HG02588 (cell line): ENCODE data around the gene MAD2L1.
"Not testable (repeated sequence)": the region's sequence is repeated elsewhere in the genome, so short reads cannot be mapped to it uniquely, and the experiment has no call there.

Experiments used
- ATAC-seq: cut with Tn5 transposase; IDR thresholded peaks from one replicate; pipeline ENCODE4 v1.9.1; 2021; ENCODE audit warnings: mild to moderate bottlenecking, moderate library complexity; ENCODE audit not compliant: unreplicated experiment

The MAD2L1 gene

DNA sequence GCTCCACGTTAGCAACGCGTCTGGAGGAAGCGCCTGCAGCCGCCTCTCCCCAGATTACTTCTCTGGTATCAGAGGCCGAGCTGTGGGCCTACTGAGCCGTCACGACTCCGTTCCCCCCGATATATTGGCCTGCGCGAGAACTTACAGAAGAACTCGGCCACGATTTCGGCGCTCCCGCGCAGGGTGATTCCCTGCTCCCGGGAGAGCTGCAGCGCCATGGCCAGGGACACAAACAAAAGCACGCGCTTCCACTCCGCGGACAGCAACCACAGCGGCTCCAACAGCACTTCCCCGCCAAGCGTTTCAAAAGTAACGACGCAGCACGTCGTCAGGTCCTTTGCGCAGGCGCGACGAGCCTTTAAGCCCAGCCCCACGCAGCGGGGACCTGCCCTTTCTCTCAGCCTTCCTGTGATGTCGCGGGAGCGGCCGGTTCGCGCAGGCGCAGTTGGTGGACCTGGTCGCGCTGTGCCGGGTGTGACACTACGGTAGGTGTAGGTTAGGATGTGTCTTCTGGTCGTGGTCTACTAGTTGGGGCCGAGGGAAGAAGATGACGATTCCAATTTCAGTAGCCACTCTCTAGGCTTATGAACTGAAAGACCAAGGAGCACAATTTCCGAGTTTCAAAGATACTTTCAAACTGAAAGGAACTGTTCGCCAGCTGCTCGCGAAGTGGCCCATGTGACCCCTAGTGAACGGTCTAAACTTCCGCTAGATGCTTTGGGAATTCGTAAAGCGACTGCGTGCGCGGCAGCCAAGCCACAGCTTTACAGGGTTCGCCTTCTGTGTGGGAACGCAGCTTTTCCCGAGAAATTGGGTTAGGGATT lies at the start of gene MAD2L1:
Gene MAD2L1, minus strand, starts transcription at position 332 of the 824 bp plus-strand sequence. Its CDS starts 114 bp downstream, at position 218.
- peak; percentile 92 for ATAC-seq

DNA sequence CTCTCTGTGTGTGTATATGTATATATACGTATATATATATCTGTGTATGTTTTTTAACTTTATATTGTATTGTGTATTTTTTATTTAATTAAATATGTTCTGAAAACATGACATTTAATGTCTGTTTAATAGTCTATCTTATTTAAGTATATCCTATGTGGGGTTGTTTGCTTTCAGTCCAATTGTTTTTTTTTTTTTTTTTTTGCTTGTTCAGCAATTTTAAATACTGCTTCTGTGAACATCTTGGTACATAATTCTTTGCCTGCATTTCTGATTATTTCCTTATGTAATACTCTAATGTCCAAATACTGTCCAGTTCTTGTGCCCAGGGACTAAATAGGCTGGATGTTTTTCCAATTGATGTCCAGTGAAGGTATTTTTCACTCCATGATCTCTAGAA lies 45.1 kb upstream of the MAD2L1 start:
- ATAC-seq, result no peak

DNA sequence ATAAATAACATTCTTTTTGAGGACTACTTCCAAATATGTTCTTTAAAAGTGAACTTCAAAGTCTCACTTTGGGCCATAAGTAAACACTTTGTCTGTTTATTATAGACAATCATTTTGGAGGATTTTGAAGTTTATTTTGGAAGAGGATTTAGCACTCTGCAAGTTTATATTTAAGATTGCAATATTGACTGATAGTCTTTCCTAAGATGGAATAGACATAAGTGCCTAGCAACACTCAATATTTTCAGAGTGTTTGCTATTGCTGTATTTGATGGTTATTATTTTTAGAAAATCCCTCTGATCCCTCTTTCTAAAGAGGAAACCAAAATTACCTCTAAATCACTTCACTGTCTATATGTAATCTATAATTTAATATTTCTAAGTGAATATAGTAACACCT lies 42.8 kb upstream of the MAD2L1 start:
- no peak for ATAC-seq

DNA sequence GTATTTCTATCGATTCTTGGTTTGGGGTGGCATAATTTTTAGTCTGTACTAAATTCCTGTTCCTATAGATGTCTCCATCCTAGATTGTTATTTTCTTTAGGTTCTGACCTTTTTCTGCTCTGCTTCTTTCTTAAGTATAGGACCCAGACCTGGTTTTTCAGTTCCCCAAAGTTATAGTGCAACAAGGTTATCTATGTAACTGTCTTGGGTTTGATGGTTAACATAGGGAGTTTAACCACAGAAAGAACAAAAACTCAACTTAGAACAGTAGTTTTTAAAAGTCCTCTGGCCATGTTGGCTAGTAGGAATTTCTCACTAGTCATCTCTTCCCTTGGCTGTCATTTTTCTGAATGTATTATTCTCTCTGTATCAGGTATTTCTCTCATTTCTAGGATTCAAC lies 38.8 kb upstream of the MAD2L1 start:
- ATAC-seq, result peak; percentile 94

DNA sequence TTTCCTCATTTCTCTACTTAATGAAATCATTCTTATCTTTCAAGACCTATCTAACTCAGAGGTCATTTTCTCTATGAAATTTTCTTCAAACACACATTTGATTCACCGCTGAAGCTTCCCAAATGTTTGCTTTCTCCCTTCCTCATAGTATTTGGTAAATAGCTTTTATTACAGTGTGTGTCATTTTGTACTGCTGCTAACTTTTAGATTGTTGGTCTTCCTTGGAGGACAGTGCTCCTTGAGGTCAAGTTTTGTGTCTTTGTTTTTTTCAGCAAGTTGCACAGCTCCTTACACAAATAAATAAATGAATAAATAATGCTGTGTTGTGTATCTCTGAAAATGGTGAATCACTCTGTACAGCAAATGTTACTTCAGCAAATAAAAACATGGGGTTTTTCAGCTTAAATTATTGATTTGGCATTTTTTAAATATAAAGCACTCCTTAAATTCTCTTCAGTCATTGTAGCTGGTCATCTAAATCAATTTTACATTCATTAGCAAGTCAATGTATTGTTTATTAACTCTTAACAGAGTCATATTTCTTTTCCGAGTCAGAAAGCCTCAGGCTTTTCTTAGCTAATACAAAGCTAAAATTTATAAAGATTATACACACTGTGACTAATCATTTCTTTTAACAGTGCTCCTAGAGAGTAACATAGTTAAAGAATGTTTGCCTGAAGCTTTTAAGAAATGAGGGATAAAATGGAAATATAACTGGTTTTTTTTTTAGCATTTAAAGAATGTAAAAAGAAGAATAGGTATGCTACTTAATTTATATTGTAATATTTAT lies 30.1 kb upstream of the MAD2L1 start:
- no peak for ATAC-seq

DNA sequence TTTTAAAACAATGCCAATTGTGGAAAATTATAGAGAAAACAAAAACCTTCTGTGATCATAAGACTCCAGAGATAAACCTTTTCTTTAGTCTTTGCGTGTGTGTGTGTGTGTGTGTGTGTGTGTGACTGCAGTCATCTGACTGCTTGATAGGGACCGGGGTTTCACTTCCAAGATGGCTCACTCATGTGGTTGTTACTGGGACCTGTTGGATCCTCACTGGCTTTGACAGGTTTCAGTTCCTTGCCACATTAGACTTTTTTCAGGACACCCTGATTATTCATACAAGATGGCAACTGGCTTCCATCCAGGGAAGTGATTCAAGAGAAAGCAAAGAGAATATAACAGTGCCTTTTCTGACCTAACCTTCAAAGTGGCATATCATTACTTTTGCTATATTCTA lies 21.9 kb upstream of the MAD2L1 start:
- ATAC-seq, result no peak

DNA sequence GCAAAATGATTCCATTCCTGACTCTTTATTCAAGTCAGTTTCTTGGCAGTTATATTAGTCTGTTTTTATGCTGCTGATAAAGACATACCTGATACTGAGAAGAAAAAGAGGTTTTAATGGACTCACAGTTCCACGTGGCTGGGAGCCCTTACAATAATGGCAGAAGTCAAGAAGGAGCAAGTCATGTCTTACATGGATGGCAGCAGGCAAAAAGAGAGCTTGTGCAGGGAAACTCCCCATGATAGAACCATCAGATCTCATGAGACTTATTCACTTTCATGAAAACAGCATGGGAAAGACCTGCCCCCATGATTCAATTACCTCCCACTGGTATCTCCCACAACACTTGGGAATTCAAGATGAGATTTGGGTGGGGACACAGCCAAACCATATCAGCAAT lies 21.4 kb upstream of the MAD2L1 start:
- ATAC-seq, result not testable (repeated sequence)

DNA sequence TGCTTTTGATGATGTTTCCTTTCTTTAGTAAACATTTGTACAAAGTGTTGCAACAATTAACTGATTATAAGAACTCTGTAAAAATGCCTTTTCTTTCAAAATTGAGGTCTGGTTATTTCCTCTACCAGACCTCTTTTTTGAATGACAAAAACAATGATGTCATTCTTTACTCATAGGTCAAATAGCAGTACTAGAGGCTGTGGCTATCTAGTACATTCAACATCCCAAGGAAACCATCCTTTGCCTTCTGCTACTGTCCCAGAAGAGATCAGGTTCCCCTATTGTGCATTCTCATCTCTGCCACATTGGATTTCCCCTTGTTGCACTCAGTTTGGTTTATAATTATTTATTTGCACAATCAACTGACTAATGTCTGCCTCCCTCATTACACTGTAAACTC lies 19.1 kb upstream of the MAD2L1 start:
- ATAC-seq, result no peak

DNA sequence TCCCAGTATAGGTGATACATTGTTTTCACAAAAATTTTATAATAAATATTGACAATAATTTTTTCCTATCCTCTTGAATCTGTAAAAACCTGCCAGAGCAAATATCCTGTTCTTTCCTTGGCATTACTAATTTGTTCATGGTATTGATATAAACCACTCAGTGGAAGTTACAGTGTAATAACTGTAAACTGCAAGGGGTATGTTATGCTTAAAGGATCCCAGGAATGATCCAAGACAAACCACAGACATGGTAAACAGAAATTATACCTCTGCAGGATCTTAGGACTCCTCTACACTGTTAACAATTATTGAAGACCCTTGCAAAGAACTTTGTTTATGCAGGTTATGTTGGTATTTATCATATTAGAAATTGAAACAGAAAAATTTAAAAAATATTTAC lies 17.7 kb upstream of the MAD2L1 start:
- no peak for ATAC-seq

DNA sequence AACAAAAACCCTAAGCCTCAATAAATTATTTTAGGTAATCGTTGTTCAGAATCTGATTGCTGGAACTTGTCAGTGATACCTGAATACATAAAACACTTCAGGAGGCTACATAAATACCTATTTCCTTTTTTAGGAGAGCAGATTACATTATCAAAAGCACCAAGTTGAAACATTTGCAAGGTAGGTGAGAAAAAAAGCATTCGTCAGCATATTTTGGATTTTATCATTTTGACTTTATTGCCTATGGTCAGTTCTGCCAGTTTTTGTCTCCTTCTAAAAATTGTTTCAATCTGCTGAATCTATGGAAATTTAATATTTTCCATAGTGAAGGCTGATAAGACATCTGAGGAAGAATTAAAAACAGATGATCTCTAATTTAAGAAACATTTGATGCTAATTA lies 16.5 kb upstream of the MAD2L1 start:
- no peak for ATAC-seq

DNA sequence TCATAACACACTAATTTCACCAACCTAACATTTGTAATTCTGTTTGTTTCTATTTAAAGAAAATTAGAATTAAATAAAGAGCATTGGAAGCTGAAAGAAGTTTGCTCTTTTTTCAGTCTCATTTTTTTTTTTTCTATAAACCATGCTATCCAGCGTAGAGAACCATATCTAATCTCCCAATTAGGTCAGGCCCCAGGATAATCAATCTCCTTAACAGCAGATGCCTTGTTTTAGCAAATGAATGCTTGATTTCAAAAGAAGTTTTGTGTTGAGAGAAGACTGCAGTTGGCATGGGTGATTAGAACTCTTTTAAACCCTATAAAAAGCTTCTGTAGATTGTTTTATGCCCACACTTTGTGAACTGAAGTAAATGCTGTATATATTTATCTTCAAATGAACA lies 15.6 kb upstream of the MAD2L1 start:
- no peak for ATAC-seq

DNA sequence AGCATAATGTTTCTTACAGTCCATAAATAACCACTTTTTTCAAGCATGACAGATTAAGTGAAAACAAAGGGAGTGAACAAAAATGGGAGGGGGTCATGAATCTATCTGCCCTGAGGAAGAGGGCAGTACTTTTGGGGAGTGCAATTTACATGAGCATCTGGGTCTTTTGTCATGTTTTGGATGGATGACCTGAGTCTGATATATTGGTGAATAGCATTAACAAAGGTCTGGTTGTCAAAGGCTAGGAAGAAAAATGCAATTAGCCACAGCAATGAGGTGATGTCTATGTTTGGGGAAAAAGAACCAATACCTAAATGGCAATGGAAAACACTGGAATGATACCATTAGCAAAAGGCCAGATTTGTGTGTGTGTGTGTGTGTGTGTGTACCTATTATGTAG lies 15.1 kb upstream of the MAD2L1 start:
- no peak for ATAC-seq

DNA sequence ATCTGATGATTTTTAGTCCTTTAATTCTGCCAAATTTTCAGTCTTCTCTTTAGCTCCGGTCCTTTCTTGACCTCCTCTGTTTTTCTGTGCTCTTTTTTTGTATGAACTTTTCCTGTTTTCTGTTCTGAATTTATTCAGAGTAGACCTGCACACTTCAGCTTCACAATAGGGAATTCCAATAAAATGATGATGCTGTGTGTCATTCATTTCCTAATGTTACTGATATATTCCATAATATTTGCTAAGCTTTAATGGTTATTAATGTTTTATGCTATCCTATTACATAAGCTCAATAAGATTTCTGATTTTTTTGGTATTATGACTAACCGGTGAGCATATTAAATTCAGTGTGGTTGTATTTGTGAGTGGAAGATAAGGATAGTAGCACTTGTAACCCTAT lies 13.9 kb upstream of the MAD2L1 start:
- ATAC-seq, result no peak

DNA sequence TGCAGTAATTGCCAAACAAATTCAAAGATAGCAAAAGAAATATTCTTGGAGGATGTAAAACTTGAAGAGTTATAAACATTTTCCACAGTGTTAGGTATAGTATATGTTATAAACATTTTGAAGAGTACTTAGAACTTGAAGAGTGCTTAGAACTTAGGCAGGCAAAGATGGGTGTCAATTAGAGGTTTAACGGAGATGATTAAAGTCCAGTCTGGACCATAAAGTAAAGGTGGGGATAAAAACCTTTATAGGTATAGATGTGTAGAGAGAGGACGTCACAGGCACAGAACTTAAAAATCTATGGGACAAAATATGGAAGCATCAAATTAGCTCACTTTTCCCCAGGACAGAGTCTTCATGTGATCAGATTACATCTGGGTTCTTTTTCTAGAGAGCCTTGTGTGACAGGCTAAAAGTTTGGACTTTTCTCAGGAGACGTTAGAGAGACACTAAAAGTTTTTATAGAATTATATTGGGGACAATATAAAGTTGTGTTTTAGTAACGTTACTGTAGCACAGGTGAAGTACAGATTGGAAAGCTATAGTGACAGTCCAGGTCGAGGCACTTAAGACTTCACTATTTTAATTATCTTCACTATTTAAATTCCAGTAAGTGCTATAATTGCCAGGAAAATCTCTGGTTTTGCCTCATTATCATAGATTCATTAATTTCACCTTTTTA lies 13.3 kb upstream of the MAD2L1 start:
- no peak for ATAC-seq

DNA sequence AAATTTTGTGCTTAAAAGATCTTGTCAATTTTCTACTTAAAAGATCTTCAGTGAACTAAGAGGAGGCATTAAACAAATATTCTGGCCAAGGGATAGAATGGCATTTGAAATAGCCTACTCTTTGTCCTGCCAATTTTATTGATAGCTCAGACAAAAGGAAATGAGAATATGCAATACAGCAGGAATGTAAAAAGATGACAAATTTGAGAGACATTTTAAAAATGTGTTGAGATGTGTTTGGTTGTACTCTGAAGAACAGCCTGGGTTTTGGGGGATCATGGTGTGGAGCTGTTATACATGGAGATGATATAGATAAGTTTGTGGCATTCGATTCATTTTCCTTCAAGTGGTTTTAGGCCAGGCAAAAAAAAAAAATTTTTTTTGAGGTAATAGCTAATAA lies 11.6 kb upstream of the MAD2L1 start:
- no peak for ATAC-seq

DNA sequence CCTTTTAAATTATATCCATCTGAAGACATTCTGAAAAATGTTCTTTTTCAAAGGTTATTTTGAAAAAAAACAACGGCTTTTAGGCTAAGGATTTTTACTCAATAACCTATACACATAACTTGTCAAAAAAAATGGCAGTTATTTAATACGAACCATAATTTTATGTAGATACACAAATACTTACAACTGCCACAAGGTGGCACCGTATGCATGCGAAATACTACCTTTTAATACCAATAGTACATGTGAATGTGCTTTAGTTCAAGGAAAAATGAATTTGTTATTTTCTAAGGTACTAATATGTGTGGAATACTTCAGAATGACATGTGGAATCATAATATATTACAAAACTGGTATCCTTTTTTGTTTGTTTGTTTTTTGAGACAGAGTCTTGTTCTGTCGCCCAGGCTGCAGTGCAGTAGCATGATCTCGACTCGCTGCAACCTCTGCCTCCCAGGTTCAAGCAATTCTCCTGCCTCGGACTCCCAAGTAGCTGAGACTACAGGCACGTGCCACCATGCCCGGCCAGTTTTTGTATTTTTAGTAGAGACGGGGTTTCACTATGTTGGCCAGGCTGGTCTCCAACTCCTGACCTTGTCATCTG lies 4.6 kb upstream of the MAD2L1 start:
- ATAC-seq, result no peak

DNA sequence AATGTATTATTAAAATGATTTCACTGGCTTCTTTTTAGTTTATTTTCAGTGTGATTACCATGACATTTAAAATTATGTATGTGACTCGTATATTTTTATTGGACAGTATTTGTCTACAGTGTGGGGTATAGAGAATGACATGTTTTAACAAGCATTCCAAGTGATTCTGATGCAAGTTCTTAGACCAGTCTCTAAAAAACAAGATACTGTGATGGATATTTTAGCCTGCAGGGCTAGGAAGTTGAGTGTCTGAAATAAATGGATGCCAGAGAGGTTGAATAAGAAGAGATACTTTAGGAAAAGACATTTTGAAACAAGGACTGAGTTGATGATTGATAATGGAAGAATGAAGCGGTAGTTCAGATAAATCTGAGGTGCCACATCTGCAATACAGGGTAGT lies 3.5 kb upstream of the MAD2L1 start:
- no peak for ATAC-seq

DNA sequence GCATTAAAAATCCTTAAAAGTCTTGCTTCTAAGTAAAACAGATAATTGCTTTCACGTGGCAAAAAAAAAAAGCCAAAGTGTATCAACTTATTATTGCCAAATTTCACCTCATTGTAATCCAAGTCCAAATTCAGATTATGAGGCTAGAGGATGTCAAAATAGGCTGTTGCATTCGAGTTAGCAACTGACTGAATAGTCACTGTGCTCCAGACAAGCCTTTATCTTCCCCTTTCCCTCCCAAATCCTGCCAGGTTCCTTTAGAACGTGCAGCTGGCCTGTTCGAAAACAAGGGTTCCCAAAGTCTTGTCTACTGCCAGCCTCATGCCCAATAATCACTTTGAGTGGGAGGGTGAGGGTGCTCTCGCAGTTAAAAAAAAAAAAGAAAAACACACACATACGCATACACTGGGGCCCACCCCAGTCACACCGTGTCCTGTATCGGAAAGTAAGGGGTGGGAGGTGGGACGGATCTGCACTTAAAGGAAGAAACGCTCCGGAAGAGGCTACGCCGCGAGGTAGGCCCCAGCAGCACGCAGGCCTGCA lies 603 bp downstream of the MAD2L1 start:
- ATAC-seq, result no peak

DNA sequence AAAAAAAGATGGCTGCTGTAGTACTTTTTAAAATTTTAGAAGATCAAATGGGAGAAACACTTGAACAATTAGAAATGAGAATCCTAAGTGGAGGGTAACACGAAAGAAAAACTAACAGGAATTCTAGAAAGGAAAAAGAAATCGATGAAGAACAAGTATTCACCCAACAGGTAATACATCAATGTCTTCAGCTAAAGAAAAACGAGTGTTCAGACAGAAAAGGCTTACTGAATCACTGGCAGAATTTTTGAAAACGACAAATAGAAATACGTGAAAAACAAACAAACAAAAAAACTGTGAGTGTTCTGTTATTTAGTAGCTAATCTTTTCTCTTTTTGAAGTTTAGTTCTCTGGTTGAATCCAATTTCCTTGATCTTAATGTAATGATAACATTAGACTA lies 1.8 kb downstream of the MAD2L1 start:
- ATAC-seq, result no peak

DNA sequence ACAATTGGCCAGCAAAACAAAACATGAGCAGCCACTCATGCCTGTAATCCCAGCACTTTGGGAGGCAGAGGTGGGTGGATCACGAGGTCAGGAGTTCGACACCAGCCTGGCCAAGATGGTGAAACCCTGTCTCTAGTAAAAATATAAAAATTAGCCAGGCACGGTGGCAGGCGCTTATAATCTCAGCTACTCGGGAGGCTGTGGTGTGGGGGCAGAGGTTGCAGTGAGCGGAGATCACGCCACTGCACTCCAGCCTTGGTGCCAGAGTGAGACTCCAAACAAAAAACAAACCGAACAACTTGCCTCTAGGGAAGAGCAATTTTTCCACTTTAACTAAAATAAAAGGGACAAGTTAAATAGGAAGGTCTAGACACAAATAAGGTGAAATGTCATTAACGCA lies 2.9 kb downstream of the MAD2L1 start:
- not testable (repeated sequence) for ATAC-seq

DNA sequence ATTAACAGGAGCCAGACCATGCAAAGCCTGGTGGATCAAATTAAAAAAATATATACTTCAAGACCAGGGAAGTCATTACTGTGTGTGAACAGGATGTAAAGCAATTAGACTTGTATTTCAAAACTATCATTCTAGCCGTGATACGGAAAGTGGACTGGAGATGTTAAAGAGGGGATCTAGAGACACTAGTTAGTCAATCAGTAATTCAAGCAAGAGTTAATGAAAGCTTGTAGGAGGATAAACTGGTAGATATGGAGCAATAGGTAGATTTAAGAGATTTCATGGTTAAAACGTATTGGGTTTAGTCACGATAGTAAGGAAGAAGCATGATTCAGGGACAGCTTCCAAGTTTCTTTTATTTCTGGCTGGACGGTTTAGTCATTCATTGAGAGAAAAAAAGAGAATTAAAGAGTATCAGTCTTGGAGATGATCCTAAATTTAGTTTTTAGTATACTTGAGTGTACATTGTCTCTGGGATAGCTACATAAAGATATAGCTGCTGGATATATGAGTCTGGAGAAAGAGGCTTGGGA lies 3.9 kb downstream of the MAD2L1 start:
- ATAC-seq, result no peak
